MM.1S (cell line): ENCODE results near the gene ACAT2.

Experiments
- DNase-seq: peaks from one replicate; pipeline ENCODE4 v3.0.0-alpha.2; 2015
- H2AFZ ChIP-seq: fragments of 300-600 bp; sonication (generic); 2 replicates; pipeline ENCODE4 v1.6.0; 2016; ENCODE audit warnings: antibody characterized with exemption, low read length
- H3F3A ChIP-seq: fragments of 300-600 bp; sonication (generic); 2 replicates; pipeline ENCODE4 v1.6.1; 2016; ENCODE audit warnings: mild to moderate bottlenecking, antibody characterized with exemption, low read length, moderate library complexity, mixed read lengths; ENCODE audit not compliant: insufficient read depth
- H3K27ac ChIP-seq: fragments of 300-600 bp; sonication (generic); 2 replicates; pipeline ENCODE4 v1.5.1; 2016; ENCODE audit warnings: mild to moderate bottlenecking, low read length
- H3K27me3 ChIP-seq: fragments of 300-600 bp; sonication (generic); replicated peaks from 2 replicates; pipeline ENCODE4 v1.6.0; 2016; ENCODE audit warnings: low read length; ENCODE audit not compliant: insufficient read depth
- H3K36me3 ChIP-seq: fragments of 300-600 bp; sonication (generic); replicated peaks from 2 replicates; pipeline ENCODE4 v1.6.1; 2016; ENCODE audit warnings: mild to moderate bottlenecking, low read length, mixed read lengths; ENCODE audit not compliant: insufficient read depth
- H3K4me1 ChIP-seq: fragments of 300-600 bp; sonication (generic); 2 replicates; pipeline ENCODE4 v1.6.1; 2016; ENCODE audit warnings: low read length, mixed read lengths
- H3K4me2 ChIP-seq: fragments of 300-600 bp; sonication (generic); 2 replicates; pipeline ENCODE4 v1.6.0; 2016; ENCODE audit warnings: low read depth, low read length
- H3K4me3 ChIP-seq: fragments of 300-600 bp; sonication (generic); 2 replicates; pipeline ENCODE4 v1.5.1; 2016; ENCODE audit warnings: low read length, mixed read lengths
- H3K79me2 ChIP-seq: fragments of 300-600 bp; sonication (generic); 2 replicates; pipeline ENCODE4 v1.6.1; 2016; ENCODE audit warnings: mixed run types, low read length, mixed read lengths
- H3K9ac ChIP-seq: fragments of 300-600 bp; sonication (generic); 2 replicates; pipeline ENCODE4 v1.6.1; 2016; ENCODE audit warnings: low read length, mixed read lengths
- H3K9me2 ChIP-seq: fragments of 300-600 bp; sonication (generic); replicated peaks from 2 replicates; pipeline ENCODE4 v1.6.1; 2016; ENCODE audit warnings: mild to moderate bottlenecking, low read length, mixed read lengths; ENCODE audit not compliant: insufficient read depth
- H3K9me3 ChIP-seq: fragments of 300-600 bp; sonication (generic); replicated peaks from 2 replicates; pipeline ENCODE4 v1.6.1; 2016; ENCODE audit warnings: mild to moderate bottlenecking, low read length, mixed read lengths; ENCODE audit not compliant: insufficient read depth
- H4K20me1 ChIP-seq: fragments of 300-600 bp; sonication (generic); 2 replicates; pipeline ENCODE4 v1.6.1; 2016; ENCODE audit warnings: mild to moderate bottlenecking, low read length, moderate library complexity, mixed read lengths; ENCODE audit not compliant: insufficient read depth
- CTCF ChIP-seq: fragments of 300-600 bp; sonication (generic); IDR thresholded peaks from 2 replicates; pipeline ENCODE4 v1.5.1; 2016; ENCODE audit warnings: antibody characterized with exemption, low read length, mixed read lengths
- EZH2 ChIP-seq: fragments of 300-600 bp; sonication (generic); optimal IDR thresholded peaks from 2 replicates; pipeline ENCODE3; 2017; ENCODE audit warnings: low read depth, mild to moderate bottlenecking, antibody characterized with exemption, low read length, mixed read lengths
- EZH2phosphoT487 ChIP-seq: fragments of 300-600 bp; sonication (generic); IDR thresholded peaks from 2 replicates; pipeline ENCODE4 v1.6.1; 2018; ENCODE audit warnings: antibody characterized with exemption, low read length

ACAT2 gene

DNA sequence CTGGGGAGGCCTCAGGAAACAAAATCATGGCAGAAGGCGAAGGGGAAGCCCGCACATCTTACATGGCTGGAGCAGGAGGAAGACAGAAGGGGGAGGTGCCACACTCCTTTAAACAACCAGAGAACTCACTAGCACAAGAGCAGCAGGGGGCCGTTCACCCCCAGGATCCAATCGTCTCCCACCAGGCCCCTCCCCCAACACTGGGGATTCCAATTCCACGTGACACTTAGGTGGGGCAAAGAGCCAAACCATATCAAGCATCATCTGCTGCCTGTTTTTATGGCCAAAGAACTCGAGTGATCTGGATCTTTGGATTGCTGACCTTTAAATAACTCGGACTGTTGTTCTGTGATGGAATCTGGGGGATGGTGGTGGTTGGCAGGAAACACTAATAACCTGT lies 66.2 kb downstream of the ACAT2 start:
- TF ChIP-seq EZH2 (no peak), CTCF (no peak), EZH2phosphoT487 (no peak)
- H3F3A ChIP-seq = no peaks in the 10 kb centered on the region
- no peaks in the 10 kb centered on the region for H3K9me2 ChIP-seq
- no peak overlapping the region for H3K4me3 ChIP-seq
- no peaks in the 10 kb centered on the region for H3K79me2 ChIP-seq
- no peaks in the 10 kb centered on the region for H4K20me1 ChIP-seq
- no peak overlapping the region for H3K27ac ChIP-seq
- H3K27me3 ChIP-seq = no peaks in the 10 kb centered on the region
- H2AFZ ChIP-seq = no peak overlapping the region
- DNase-seq = no peak
- H3K9ac ChIP-seq = no peak overlapping the region
- no peaks in the 10 kb centered on the region for H3K36me3 ChIP-seq
- H3K4me2 ChIP-seq = no peak overlapping the region
- peaks cover 4% of the 10 kb centered on the region; the same call in 1 of the 2 replicates for H3K4me1 ChIP-seq
- no peaks in the 10 kb centered on the region for H3K9me3 ChIP-seq
